Gastroesophageal sphincter (tissue), 3 donors: ENCODE measurements around the gene TTC21B.

Experiments used
- CTCF ChIP-seq, 4 experiments: fragments of 200-600 bp in 2 of 4; fragments of 450-650 bp in 2 of 4; sonication (generic) in 1 of 4; IDR thresholded peaks; one replicate each; pipeline ENCODE4 v1.5.1; 2017 to 2019; ENCODE audit warnings: antibody characterized with exemption in 4 of 4, mild to moderate bottlenecking in 2 of 4, moderate library complexity in 2 of 4
- POLR2A ChIP-seq, 2 donors: fragments of 450-650 bp; IDR thresholded peaks; one replicate each; pipeline ENCODE4 v1.6.1; 2017; ENCODE audit warnings: antibody characterized with exemption in 2 of 2, mild to moderate bottlenecking in 2 of 2, moderate library complexity in 1 of 2
- POLR2AphosphoS5 ChIP-seq: sonication (generic); formaldehyde crosslinking; IDR thresholded peaks from one replicate; pipeline ENCODE4 v1.6.1; 2017; ENCODE audit warnings: antibody characterized with exemption

- TF ChIP-seq CTCF (IDR thresholded peaks at IDR 0.05), result no peak
- no peak for TF ChIP-seq POLR2A (IDR thresholded peaks at IDR 0.05)
- no peak for TF ChIP-seq POLR2AphosphoS5
Measured at GRCh38 chr2:165844216-165844615, 109.4 kb downstream of the TTC21B start.
